ENCODE data around the gene CHPT1. TPM values are rescaled to one million over a fixed set of nuclear protein-coding genes. Genes with fewer than 3 reads are reported as not detected.
"Not testable (repeated sequence)": the region's sequence is repeated elsewhere in the genome, so short reads cannot be mapped to it uniquely, and the experiment has no call there.

Gene CHPT1
- polyA plus RNA-seq, 1 donor from 2014 or later, result 20.5 TPM

DNA sequence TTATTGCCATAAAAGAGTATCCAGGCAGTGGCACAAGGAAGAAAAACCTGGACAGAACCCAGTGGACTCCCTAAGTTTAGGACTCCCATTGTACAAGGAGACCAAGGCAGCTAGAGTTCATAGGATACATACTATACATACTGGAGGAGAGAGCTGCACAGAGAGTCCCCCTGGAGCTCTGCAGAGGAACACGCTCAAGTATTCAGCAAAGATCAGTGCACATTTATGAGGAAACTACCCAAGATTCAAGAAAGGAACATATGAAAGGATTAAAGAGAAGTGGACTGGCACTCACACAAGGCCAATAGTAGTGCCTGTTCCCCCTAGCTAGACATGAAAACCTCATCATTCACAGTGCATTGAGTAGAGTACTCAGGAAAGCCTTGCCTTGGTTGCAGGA lies 43.0 kb upstream of the CHPT1 start:
- Histone ChIP-seq H3K9ac (ENCODE audit: low read length) (no peak overlapping the region), H3K79me2 (replicated peaks; ENCODE audit: insufficient read depth, low read length) (no peaks in the 10 kb centered on the region), H3K4me3 (ENCODE audit: low read length) (no peak overlapping the region), H4K20me1 (ENCODE audit: insufficient read depth) (no peaks in the 10 kb centered on the region), H3K4me2 (ENCODE audit: low read length) (no peak overlapping the region), H3K9me2 (ENCODE audit: insufficient read depth, low read length) (no peaks in the 10 kb centered on the region), H3F3A (ENCODE audit: insufficient read depth, low read length, poor library complexity, severe bottlenecking) (no peaks in the 10 kb centered on the region), H3K27me3 (ENCODE audit: insufficient read depth, low read depth, low read length) (no peaks in the 10 kb centered on the region), H2AFZ (ENCODE audit: low read depth, low read length) (no peak overlapping the region), H3K27ac (ENCODE audit: low read length) (no peak overlapping the region), H3K9me3 (ENCODE audit: low read length) (no peaks in the 10 kb centered on the region), H3K36me3 (ENCODE audit: insufficient read depth, low read length) (no peaks in the 10 kb centered on the region)
- TF ChIP-seq MXI1 (conservative IDR thresholded peaks at IDR 0.05; ENCODE audit: poor library complexity, severe bottlenecking) (no peak), RAD21 (conservative IDR thresholded peaks at IDR 0.05) (no peak), EZH2 (IDR thresholded peaks at IDR 0.05; ENCODE audit: borderline replicate concordance, insufficient read depth, low read length, poor library complexity, severe bottlenecking) (no peak), EP300 (conservative IDR thresholded peaks at IDR 0.05; ENCODE audit: poor library complexity, severe bottlenecking) (no peak), POLR2AphosphoS5 (IDR thresholded peaks at IDR 0.05) (no peak), REST (IDR thresholded peaks at IDR 0.05; ENCODE audit: borderline replicate concordance) (no peak), SMC3 (conservative IDR thresholded peaks at IDR 0.05; ENCODE audit: poor library complexity) (no peak), TAF1 (IDR thresholded peaks at IDR 0.05; ENCODE audit: low read depth) (no peak)
- TF ChIP-seq, protein P1, sequence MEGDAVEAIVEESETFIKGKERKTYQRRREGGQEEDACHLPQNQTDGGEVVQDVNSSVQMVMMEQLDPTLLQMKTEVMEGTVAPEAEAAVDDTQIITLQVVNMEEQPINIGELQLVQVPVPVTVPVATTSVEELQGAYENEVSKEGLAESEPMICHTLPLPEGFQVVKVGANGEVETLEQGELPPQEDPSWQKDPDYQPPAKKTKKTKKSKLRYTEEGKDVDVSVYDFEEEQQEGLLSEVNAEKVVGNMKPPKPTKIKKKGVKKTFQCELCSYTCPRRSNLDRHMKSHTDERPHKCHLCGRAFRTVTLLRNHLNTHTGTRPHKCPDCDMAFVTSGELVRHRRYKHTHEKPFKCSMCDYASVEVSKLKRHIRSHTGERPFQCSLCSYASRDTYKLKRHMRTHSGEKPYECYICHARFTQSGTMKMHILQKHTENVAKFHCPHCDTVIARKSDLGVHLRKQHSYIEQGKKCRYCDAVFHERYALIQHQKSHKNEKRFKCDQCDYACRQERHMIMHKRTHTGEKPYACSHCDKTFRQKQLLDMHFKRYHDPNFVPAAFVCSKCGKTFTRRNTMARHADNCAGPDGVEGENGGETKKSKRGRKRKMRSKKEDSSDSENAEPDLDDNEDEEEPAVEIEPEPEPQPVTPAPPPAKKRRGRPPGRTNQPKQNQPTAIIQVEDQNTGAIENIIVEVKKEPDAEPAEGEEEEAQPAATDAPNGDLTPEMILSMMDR (IDR thresholded peaks at IDR 0.05; ENCODE audit: poor library complexity, severe bottlenecking), result no peak

DNA sequence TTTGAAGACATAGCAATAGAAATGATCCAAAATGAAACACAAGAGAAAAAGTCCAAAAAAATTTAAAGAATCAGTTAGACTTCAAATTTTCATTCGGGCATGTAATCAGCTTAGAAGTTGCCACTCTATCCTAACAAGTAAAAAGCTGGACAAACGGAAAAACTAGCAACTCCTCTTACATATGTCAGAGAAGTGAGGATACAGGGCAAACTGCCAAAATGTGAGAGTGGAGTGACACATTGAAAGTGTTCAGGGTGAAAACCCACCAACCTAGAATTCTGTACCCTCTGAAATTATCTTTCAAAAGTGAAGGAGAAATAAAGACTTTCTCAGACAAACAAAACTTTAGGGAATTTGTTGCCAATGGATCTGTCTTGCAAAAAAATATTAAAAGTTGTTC lies 42.0 kb upstream of the CHPT1 start:
- H3K27ac ChIP-seq (ENCODE audit: low read length), result no peak overlapping the region
- TF ChIP-seq EZH2 (IDR thresholded peaks at IDR 0.05; ENCODE audit: borderline replicate concordance, insufficient read depth, low read length, poor library complexity, severe bottlenecking), result no peak
- H3F3A ChIP-seq (ENCODE audit: insufficient read depth, low read length, poor library complexity, severe bottlenecking), result no peaks in the 10 kb centered on the region
- H3K79me2 ChIP-seq (replicated peaks; ENCODE audit: insufficient read depth, low read length), result no peaks in the 10 kb centered on the region
- no peak overlapping the region for H3K9ac ChIP-seq (ENCODE audit: low read length)
- no peak overlapping the region for H2AFZ ChIP-seq (ENCODE audit: low read depth, low read length)
- no peaks in the 10 kb centered on the region for H3K36me3 ChIP-seq (ENCODE audit: insufficient read depth, low read length)
- no peak overlapping the region for H3K4me3 ChIP-seq (ENCODE audit: low read length)
- H3K27me3 ChIP-seq (ENCODE audit: insufficient read depth, low read depth, low read length), result no peaks in the 10 kb centered on the region
- H3K4me2 ChIP-seq (ENCODE audit: low read length), result no peak overlapping the region
- no peaks in the 10 kb centered on the region for H3K9me3 ChIP-seq (ENCODE audit: low read length)
- H4K20me1 ChIP-seq (ENCODE audit: insufficient read depth), result no peaks in the 10 kb centered on the region
- H3K9me2 ChIP-seq (ENCODE audit: insufficient read depth, low read length), result no peaks in the 10 kb centered on the region

GRCh38 chr12:101660662-101661061 lies 36.8 kb upstream of the CHPT1 start:
- not testable (repeated sequence) for H3K9me2 ChIP-seq (ENCODE audit: insufficient read depth, low read length); H3K9ac ChIP-seq (ENCODE audit: low read length); H3F3A ChIP-seq (ENCODE audit: insufficient read depth, low read length, poor library complexity, severe bottlenecking); H3K27ac ChIP-seq (ENCODE audit: low read length); H3K4me2 ChIP-seq (ENCODE audit: low read length); H3K9me3 ChIP-seq (ENCODE audit: low read length); H3K36me3 ChIP-seq (ENCODE audit: insufficient read depth, low read length); H2AFZ ChIP-seq (ENCODE audit: low read depth, low read length); H4K20me1 ChIP-seq (ENCODE audit: insufficient read depth); H3K4me3 ChIP-seq (ENCODE audit: low read length); H3K79me2 ChIP-seq (replicated peaks; ENCODE audit: insufficient read depth, low read length); H3K27me3 ChIP-seq (ENCODE audit: insufficient read depth, low read depth, low read length)
